ENCODE measurements around the gene ABCB8. TPM values are rescaled to one million over a fixed set of nuclear protein-coding genes. Genes with fewer than 3 reads are reported as not detected.

ABCB8 gene
- total and polyA plus RNA-seq, 9 of the 15 experiments (the other 6 are each of a cell fraction or from before 2014, with no cell fraction given), result 7.6 to 106 (median 36.3) TPM

DNA sequence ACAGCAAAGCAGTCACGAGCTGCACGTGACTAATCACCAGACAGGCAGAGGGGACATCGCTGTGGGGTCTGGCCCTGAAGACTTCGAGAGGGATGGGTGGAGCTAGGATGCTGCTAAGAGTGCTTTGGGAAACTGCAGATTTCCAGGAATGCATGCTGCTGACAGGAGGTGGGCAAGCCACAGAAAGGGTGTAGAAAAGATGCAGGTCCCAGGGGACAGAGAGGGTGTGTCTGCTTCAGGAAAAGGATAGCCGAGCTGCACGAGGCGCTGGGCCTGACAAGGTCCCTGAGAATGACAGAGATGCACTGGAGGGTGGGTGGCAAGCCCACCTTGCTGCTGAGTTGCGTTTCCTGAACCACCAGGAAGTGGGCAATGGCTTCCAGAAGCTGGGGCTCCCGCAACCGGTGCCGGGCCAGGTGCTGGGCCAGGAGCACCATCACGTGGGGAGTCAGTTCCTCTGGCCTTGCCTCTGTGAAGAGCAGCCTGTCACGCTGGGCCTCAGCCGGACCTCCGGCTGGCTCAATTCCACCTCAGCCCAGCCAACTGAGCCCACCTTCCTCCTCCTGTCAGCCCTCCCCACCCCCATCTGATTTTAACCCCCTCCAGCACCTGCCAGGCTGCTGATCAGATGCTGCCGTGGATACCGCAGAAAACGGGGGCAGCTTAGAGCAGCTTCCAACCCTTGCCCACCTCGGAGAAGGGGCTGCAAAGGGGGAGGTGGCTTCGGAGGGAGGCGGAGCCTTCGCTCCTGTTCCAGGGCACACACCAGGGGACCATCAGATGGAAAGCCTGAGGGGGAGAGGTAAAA is 50.2 kb downstream of the ABCB8 start (continued):
- TF ChIP-seq, protein P1, sequence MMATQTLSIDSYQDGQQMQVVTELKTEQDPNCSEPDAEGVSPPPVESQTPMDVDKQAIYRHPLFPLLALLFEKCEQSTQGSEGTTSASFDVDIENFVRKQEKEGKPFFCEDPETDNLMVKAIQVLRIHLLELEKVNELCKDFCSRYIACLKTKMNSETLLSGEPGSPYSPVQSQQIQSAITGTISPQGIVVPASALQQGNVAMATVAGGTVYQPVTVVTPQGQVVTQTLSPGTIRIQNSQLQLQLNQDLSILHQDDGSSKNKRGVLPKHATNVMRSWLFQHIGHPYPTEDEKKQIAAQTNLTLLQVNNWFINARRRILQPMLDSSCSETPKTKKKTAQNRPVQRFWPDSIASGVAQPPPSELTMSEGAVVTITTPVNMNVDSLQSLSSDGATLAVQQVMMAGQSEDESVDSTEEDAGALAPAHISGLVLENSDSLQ (IDR thresholded peaks at IDR 0.05), result peak; percentile 41
- TF ChIP-seq ZNF140 (CRISPR knock-in tag; IDR thresholded peaks at IDR 0.05), result no peak
- 0 out of 2 replicates have a peak, but pooled peaks have one; percentile 13 for TF ChIP-seq OTX1 (CRISPR knock-in tag; IDR thresholded peaks at IDR 0.05)
- TF ChIP-seq RAD51 (IDR thresholded peaks at IDR 0.05; ENCODE audit: borderline replicate concordance, low read depth), result peak; percentile 71
- TF ChIP-seq ZFX (CRISPR knock-in tag; IDR thresholded peaks at IDR 0.05), result no peak
- TF ChIP-seq RBBP5 (IDR thresholded peaks at IDR 0.05; ENCODE audit: borderline replicate concordance, insufficient read depth, low read length, poor library complexity, severe bottlenecking), result peak; percentile 20
- TF ChIP-seq, protein P2, sequence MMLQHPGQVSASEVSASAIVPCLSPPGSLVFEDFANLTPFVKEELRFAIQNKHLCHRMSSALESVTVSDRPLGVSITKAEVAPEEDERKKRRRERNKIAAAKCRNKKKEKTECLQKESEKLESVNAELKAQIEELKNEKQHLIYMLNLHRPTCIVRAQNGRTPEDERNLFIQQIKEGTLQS (IDR thresholded peaks at IDR 0.05), result no peak
- TF ChIP-seq, protein P2 (CRISPR knock-in tag; conservative IDR thresholded peaks at IDR 0.05), result 0 out of 2 replicates have a peak, but pooled peaks have one; percentile 29
- TF ChIP-seq BHLHE40 (IDR thresholded peaks at IDR 0.05; ENCODE audit: low read length), result peak; percentile 95
- peak; percentile 20 for TF ChIP-seq SUPT5H (IDR thresholded peaks at IDR 0.05)
- TF ChIP-seq CREM (IDR thresholded peaks at IDR 0.05; ENCODE audit: low read depth), result no peak
- TF ChIP-seq POLR2AphosphoS2 (IDR thresholded peaks at IDR 0.05; ENCODE audit: low read length), result peak; percentile 27
- TF ChIP-seq POLR2G (IDR thresholded peaks at IDR 0.05; ENCODE audit: low read depth, low read length), result peak; percentile 70
- TF ChIP-seq, protein P3, sequence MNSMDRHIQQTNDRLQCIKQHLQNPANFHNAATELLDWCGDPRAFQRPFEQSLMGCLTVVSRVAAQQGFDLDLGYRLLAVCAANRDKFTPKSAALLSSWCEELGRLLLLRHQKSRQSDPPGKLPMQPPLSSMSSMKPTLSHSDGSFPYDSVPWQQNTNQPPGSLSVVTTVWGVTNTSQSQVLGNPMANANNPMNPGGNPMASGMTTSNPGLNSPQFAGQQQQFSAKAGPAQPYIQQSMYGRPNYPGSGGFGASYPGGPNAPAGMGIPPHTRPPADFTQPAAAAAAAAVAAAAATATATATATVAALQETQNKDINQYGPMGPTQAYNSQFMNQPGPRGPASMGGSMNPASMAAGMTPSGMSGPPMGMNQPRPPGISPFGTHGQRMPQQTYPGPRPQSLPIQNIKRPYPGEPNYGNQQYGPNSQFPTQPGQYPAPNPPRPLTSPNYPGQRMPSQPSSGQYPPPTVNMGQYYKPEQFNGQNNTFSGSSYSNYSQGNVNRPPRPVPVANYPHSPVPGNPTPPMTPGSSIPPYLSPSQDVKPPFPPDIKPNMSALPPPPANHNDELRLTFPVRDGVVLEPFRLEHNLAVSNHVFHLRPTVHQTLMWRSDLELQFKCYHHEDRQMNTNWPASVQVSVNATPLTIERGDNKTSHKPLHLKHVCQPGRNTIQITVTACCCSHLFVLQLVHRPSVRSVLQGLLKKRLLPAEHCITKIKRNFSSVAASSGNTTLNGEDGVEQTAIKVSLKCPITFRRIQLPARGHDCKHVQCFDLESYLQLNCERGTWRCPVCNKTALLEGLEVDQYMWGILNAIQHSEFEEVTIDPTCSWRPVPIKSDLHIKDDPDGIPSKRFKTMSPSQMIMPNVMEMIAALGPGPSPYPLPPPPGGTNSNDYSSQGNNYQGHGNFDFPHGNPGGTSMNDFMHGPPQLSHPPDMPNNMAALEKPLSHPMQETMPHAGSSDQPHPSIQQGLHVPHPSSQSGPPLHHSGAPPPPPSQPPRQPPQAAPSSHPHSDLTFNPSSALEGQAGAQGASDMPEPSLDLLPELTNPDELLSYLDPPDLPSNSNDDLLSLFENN (IDR thresholded peaks at IDR 0.05; ENCODE audit: low read depth in 2 of 2, low read length in 2 of 2), result no peak
- TF ChIP-seq TOE1 (IDR thresholded peaks at IDR 0.05; ENCODE audit: borderline replicate concordance), result peak; percentile 59; the same call in 1 of the 2 replicates
- no peak for TF ChIP-seq TOE1 (CRISPR knock-in tag; IDR thresholded peaks at IDR 0.05; ENCODE audit: borderline replicate concordance, low read depth)
- TF ChIP-seq CBFA2T2 (conservative IDR thresholded peaks at IDR 0.05), result 0 out of 2 replicates have a peak, but pooled peaks have one; percentile 16
- 0 out of 2 replicates have a peak, but pooled peaks have one; percentile 19 for TF ChIP-seq ELF4 (CRISPR knock-in tag; IDR thresholded peaks at IDR 0.05)
- peak; percentile 51 for TF ChIP-seq CXXC5 (CRISPR knock-in tag; IDR thresholded peaks at IDR 0.05)
- TF ChIP-seq POLR2H (tag; IDR thresholded peaks at IDR 0.05; ENCODE audit: low read depth), result no peak
- TF ChIP-seq USF2 (CRISPR knock-in tag; IDR thresholded peaks at IDR 0.05), result peak; percentile 78
- no peak for TF ChIP-seq SRF (CRISPR knock-in tag; IDR thresholded peaks at IDR 0.05)

All from K562 (cell line).